Activated B cell treated with CpG ODN at 0.5 μM for 24 hours (primary cell): ENCODE results near the gene GCKR. TPM values are rescaled to one million over a fixed set of nuclear protein-coding genes. Genes with fewer than 3 reads are reported as not detected.
"Not testable (repeated sequence)": the region's sequence is repeated elsewhere in the genome, so short reads cannot be mapped to it uniquely, and the experiment has no call there.

ENCODE experiments used
- ATAC-seq: fragments of 200-7000 bp; cut with Tn5 transposase; one replicate; pipeline ENCODE4 v1.10.0; 2021; ENCODE audit warnings: low read depth, mild to moderate bottlenecking, moderate library complexity
- CTCF ChIA-PET: fragments of 350-600 bp; sonication (Branson Sonifier 250); formaldehyde crosslinking; loops from one replicate; lab custom pipeline; 2021; ENCODE audit warnings: antibody characterized with exemption; lab: Charles Lee
- POLR2A ChIA-PET: fragments of 350-600 bp; sonication (Branson Sonifier 250); formaldehyde crosslinking; loops from one replicate; lab custom pipeline; 2021; ENCODE audit warnings: antibody characterized with exemption; lab: Charles Lee
- DNase-seq: peaks from one replicate; pipeline ENCODE4 v3.0.0; 2022
- H3K27ac Mint-ChIP-seq: one replicate; pipeline ENCODE4 v1.8.0; 2020; ENCODE audit warnings: mixed read lengths
- H3K27me3 Mint-ChIP-seq: one replicate; pipeline ENCODE4 v1.8.0; 2021; ENCODE audit warnings: mixed read lengths
- H3K36me3 Mint-ChIP-seq: one replicate; pipeline ENCODE4 v1.8.0; 2021; ENCODE audit warnings: low read depth, mixed read lengths
- H3K4me1 Mint-ChIP-seq: one replicate; pipeline ENCODE4 v1.8.0; 2021; ENCODE audit warnings: mixed read lengths
- H3K4me3 Mint-ChIP-seq: one replicate; pipeline ENCODE4 v1.8.0; 2020; ENCODE audit warnings: mild to moderate bottlenecking, mixed read lengths
- H3K9me3 Mint-ChIP-seq: one replicate; pipeline ENCODE4 v1.8.0; 2020; ENCODE audit warnings: mixed read lengths
- intact Hi-C: fragments of 100-400 bp; cut with micrococcal nuclease; formaldehyde crosslinking; loops from one replicate; pipeline ENCODE4 v1.15.1; 2024
- total RNA-seq: library from RNA; stranded (reverse); gene quantifications from 2 replicates; pipeline ENCODE4 v1.2.3, GENCODE V29; 2022
- TF ChIP-seq, protein P1 (sequence below): fragments of 200-600 bp; IDR thresholded peaks from one replicate; pipeline ENCODE4 v1.8.0; 2022; ENCODE audit warnings: antibody characterized with exemption, mild to moderate bottlenecking

GCKR gene
- total RNA-seq, 1 donor from 2014 or later, result not detected

DNA sequence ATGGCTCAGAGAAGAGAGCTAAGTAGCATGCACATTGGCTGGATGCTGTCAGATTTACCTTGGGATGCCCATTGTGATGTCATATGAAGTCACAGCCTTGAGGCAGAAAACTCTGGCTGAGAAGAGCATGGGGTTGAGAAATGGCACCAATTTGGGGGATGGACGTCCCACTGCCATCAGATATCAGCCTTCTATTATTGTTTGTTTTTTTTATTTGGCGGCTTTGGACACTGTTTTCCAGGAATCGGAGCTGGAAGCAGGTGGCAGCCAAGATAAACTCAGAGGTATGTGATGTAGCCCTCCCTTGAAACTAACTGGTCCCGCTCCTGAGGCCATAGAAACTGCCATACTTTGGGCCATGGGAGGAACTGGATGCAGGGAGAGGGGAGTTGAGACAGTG, 40.6 kb downstream of the GCKR start:
- TF ChIP-seq, protein P1, sequence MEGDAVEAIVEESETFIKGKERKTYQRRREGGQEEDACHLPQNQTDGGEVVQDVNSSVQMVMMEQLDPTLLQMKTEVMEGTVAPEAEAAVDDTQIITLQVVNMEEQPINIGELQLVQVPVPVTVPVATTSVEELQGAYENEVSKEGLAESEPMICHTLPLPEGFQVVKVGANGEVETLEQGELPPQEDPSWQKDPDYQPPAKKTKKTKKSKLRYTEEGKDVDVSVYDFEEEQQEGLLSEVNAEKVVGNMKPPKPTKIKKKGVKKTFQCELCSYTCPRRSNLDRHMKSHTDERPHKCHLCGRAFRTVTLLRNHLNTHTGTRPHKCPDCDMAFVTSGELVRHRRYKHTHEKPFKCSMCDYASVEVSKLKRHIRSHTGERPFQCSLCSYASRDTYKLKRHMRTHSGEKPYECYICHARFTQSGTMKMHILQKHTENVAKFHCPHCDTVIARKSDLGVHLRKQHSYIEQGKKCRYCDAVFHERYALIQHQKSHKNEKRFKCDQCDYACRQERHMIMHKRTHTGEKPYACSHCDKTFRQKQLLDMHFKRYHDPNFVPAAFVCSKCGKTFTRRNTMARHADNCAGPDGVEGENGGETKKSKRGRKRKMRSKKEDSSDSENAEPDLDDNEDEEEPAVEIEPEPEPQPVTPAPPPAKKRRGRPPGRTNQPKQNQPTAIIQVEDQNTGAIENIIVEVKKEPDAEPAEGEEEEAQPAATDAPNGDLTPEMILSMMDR, result no peak
- Mint-ChIP-seq H3K36me3 (no peaks in the 10 kb centered on the region), H3K27ac (no peak overlapping the region), H3K9me3 (no peaks in the 10 kb centered on the region), H3K27me3 (peaks cover 5% of the 10 kb centered on the region), H3K4me3 (no peak overlapping the region), H3K4me1 (no peaks in the 10 kb centered on the region)
- intact Hi-C loops, result no loop called here
- ChIA-PET POLR2A (no interaction called here), CTCF (no interaction called here)
- no peak for ATAC-seq
- DNase-seq, result no peak

DNA sequence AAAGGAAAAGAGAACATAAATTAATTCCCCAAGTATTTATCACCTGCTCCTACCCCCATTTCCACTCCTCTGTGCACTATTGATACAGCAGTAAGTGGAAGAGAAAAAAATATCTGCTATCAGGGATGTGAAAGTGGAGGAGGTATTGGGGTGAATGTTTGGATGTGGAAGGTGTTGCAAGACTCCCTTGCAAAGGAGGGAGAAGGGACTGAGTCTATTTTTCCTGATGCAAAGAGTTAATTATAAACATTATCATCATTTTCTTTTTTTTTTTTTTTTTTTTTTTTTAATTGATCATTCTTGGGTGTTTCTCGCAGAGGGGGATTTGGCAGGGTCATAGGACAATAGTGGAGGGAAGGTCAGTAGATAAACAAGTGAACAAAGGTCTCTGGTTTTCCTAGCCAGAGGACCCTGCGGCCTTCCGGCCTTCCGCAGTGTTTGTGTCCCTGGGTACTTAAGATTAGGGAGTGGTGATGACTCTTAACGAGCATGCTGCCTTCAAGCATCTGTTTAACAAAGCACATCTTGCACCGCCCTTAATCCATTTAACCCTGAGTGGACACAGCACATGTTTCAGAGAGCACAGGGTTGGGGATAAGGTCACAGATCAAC, 42.3 kb downstream of the GCKR start:
- ATAC-seq, H3K27ac Mint-ChIP-seq, DNase-seq, CTCF ChIA-PET, intact Hi-C loops, H3K9me3 Mint-ChIP-seq, H3K27me3 Mint-ChIP-seq, H3K36me3 Mint-ChIP-seq, H3K4me3 Mint-ChIP-seq, H3K4me1 Mint-ChIP-seq: not testable (repeated sequence)
- POLR2A ChIA-PET, result interaction anchor here (0.7 kb wide), 1 partner anchor 8 kb away, joined by 3 read pairs; no protein-coding TSS in a partner anchor

DNA sequence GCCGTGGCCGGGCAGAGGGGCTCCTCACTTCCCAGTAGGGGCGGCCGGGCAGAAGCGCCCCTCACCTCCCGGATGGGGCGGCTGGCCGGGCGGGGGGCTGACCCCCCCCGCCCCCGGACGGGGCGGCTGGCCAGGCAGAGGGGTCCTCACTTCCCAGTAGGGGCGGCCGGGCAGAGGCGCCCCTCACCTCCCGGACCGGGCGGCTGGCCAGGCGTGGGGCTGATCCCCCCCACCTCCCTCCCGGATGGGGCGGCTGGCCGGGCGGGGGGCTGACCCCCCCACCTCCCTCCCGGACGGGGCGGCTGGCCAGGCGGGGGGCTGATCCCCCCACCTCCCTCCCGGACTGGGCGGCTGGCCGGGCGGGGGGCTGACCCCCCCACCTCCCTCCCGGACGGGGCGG, 43.0 kb downstream of the GCKR start:
- H3K9me3 Mint-ChIP-seq, ATAC-seq, POLR2A ChIA-PET, DNase-seq, CTCF ChIA-PET, H3K4me1 Mint-ChIP-seq, H3K27me3 Mint-ChIP-seq, H3K36me3 Mint-ChIP-seq, H3K27ac Mint-ChIP-seq, H3K4me3 Mint-ChIP-seq, intact Hi-C loops: not testable (repeated sequence)

DNA sequence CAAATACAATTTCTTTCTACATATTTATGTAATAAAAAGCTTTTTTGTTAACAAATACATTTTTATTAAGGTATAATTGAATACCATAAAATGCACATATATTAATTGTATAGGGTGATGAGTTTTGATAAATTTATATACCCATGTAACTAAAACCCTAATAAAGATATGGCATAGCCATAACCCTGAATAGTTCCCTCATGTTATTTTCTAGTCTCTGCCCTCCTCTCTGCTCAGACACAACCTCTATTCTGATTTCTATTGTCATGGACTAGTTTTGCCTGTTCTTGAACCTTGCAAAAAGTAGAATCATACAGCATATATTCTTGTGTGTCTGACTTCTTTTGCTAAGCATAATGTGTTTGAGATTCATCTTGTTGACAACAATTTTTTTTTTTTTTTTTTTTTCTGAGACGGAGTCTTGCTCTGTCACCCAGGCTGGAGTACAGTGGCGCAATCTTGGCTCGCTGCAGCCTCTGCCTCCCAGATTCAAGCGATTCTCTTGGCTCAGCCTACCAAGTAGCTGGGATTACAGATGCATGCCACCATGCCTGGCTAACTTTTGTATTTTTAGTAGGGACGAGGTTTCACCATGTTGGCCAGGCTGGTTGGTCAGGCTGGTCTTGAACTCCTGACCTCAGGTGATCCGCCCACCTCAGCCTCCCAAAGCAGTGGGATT, 47.6 kb downstream of the GCKR start:
- Mint-ChIP-seq H3K4me1 (no peaks in the 10 kb centered on the region), H3K27me3 (no peaks in the 10 kb centered on the region), H3K4me3 (no peak overlapping the region), H3K27ac (no peak overlapping the region), H3K9me3 (peaks cover 2% of the 10 kb centered on the region), H3K36me3 (no peaks in the 10 kb centered on the region)
- TF ChIP-seq, protein P1, result no peak
- CTCF ChIA-PET, result no interaction called here
- ATAC-seq (no peak), DNase-seq (no peak)
- POLR2A ChIA-PET, result no interaction called here
- intact Hi-C loops, result no loop called here

DNA sequence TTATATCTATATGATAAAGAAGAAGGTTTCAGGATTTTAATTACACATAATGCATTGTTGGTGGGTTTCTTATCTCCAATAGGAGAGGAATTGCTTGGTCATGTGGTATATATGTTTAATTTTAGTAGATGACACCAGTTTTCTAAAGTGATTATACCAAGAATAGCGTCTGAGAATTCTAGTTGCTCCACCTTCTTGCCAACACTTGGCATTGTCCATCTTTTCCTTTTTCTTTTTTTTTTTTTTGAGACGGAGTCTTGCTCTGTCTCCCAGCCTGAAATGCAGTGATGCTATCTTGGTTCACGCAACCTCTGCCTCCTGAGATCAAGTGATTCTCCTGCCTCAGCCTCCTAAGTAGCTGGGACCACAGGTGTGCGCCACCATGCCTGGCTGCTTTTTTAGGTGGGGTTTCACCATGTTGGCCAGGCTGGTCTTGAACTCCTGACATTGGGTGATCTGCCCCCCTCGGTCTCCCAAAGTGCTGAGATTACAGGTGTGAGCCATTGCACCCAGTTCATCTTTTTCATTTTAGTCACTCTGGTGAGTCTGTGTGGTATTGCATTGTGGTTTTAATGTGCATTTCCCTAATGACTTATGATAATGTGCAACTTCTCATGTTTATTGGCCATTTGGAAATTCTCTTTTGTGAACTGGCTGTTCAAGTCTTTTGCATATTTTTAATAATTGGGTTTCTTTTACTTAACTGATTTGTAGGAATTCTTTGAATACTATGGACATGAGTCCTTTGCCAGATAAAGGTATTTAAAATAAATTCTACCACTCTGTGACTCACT, 48.9 kb downstream of the GCKR start:
- peaks cover 2% of the 10 kb centered on the region for H3K9me3 Mint-ChIP-seq
- TF ChIP-seq, protein P1, result no peak
- ATAC-seq (no peak), DNase-seq (no peak)
- no peak overlapping the region for H3K27ac Mint-ChIP-seq
- H3K4me3 Mint-ChIP-seq, result no peak overlapping the region
- POLR2A ChIA-PET, result no interaction called here
- no peaks in the 10 kb centered on the region for H3K36me3 Mint-ChIP-seq
- CTCF ChIA-PET, result no interaction called here
- intact Hi-C loops, result no loop called here
- no peaks in the 10 kb centered on the region for H3K4me1 Mint-ChIP-seq
- no peaks in the 10 kb centered on the region for H3K27me3 Mint-ChIP-seq

DNA sequence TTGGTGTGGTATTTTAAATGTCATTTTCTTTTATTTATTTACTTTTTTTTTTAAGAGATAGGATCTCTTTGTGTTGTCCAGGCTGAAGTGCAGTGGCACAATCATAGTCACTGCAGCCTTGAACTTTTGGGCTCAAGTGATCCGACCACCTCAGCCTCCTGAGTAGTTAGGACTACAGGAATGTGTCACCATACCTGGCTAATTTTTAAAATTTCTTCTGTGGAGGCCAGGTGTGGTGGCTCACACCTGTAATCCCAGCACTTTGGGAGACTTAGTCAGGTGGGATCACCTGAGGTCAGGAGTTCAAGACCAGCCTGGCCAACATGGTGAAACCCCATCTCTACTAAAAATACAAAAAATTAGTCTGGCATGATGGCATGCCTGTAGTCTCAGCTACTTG, 52.7 kb downstream of the GCKR start:
- Mint-ChIP-seq H3K4me1 (no peaks in the 10 kb centered on the region), H3K27me3 (peaks cover 5% of the 10 kb centered on the region), H3K27ac (no peak overlapping the region), H3K36me3 (no peaks in the 10 kb centered on the region), H3K4me3 (no peak overlapping the region), H3K9me3 (peaks cover 2% of the 10 kb centered on the region)
- ChIA-PET POLR2A (no interaction called here), CTCF (no interaction called here)
- DNase-seq (no peak), ATAC-seq (no peak)
- intact Hi-C loops, result no loop called here
- TF ChIP-seq, protein P1, result no peak
